DOHH2 (cell line): ENCODE data around the gene FCHSD2.

Source experiments
- H3F3A ChIP-seq: fragments of 200-600 bp; sonication (generic), shearing (Covaris generic); 2 replicates; pipeline ENCODE4 v1.6.0; 2016; ENCODE audit warnings: antibody characterized with exemption, mild to moderate bottlenecking; ENCODE audit not compliant: control insufficient read depth, insufficient read depth
- H3K27ac ChIP-seq: fragments of 200-600 bp; sonication (generic); 2 replicates; pipeline ENCODE4 v1.5.1; 2014; ENCODE audit warnings: low read depth, mild to moderate bottlenecking, low read length, moderate library complexity
- H3K27me3 ChIP-seq: fragments of 200-600 bp; sonication (generic); 2 replicates; pipeline ENCODE4 v1.6.1; 2014; ENCODE audit warnings: mild to moderate bottlenecking, low read length, mixed read lengths; ENCODE audit not compliant: control insufficient read depth
- H3K36me3 ChIP-seq: fragments of 200-600 bp; sonication (generic); 2 replicates; pipeline ENCODE4 v1.6.1; 2014; ENCODE audit warnings: mild to moderate bottlenecking, low read length, moderate library complexity, mixed read lengths; ENCODE audit not compliant: control insufficient read depth
- H3K4me1 ChIP-seq: fragments of 200-600 bp; sonication (generic); 2 replicates; pipeline ENCODE4 v1.6.1; 2014; ENCODE audit warnings: mild to moderate bottlenecking, low read length, mixed read lengths; ENCODE audit not compliant: control insufficient read depth
- H3K4me2 ChIP-seq: fragments of 200-600 bp; sonication (generic); 2 replicates; pipeline ENCODE4 v1.6.0; 2014; ENCODE audit warnings: mild to moderate bottlenecking, low read length, moderate library complexity
- H3K4me3 ChIP-seq: fragments of 200-600 bp; sonication (generic); 2 replicates; pipeline ENCODE4 v1.5.1; 2014; ENCODE audit warnings: mild to moderate bottlenecking, low read length, mixed read lengths
- H3K79me2 ChIP-seq: fragments of 200-600 bp; sonication (generic); 2 replicates; pipeline ENCODE4 v1.6.1; 2014; ENCODE audit warnings: mild to moderate bottlenecking, low read length, mixed read lengths; ENCODE audit not compliant: control insufficient read depth
- H3K9me2 ChIP-seq: fragments of 200-600 bp; sonication (generic); replicated peaks from 2 replicates; pipeline ENCODE4 v1.6.1; 2014; ENCODE audit warnings: mild to moderate bottlenecking, low read length, mixed read lengths; ENCODE audit not compliant: control insufficient read depth
- H3K9me3 ChIP-seq: fragments of 200-600 bp; sonication (generic); 2 replicates; pipeline ENCODE4 v1.6.1; 2014; ENCODE audit warnings: antibody characterized with exemption, low read length, mixed read lengths; ENCODE audit not compliant: control insufficient read depth, insufficient read depth
- H4K20me1 ChIP-seq: fragments of 200-600 bp; sonication (generic); 2 replicates; pipeline ENCODE4 v1.6.0; 2014; ENCODE audit warnings: low read depth, mild to moderate bottlenecking, antibody characterized with exemption, low read length, moderate library complexity; ENCODE audit not compliant: control insufficient read depth, insufficient read depth
- EZH2phosphoT487 ChIP-seq: fragments of 200-600 bp; sonication (generic); IDR thresholded peaks from 2 replicates; pipeline ENCODE4 v1.6.1; 2017; ENCODE audit warnings: borderline replicate concordance, mild to moderate bottlenecking, antibody characterized with exemption, low read length, moderate library complexity, mixed read lengths
- TF ChIP-seq, protein P1 (sequence below): fragments of 200-600 bp; sonication (generic); IDR thresholded peaks from one replicate; pipeline ENCODE4 v1.5.1; 2014; ENCODE audit warnings: antibody characterized with exemption, mild to moderate bottlenecking, low read depth, low read length; ENCODE audit not compliant: poor library complexity, severe bottlenecking

Gene FCHSD2

DNA sequence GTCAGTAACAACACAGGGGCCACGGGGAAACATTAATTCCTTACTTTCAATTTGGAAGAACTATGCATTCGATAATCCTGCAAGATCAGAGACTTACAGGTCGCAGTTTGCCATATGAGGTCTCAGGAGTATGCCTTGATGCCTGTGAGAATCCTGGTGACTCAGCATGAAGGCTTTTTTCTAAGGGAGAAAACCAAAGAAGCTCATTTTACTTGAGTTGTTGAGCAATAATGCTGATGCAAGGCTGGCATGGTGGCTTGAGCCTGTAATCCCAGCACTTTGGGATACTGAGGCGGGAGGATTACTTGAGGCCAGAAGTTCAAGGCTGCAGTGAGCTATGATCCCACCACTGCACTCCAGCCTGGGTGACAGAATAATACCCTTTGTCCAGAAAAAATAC, 301.3 kb downstream of the FCHSD2 start:
- Histone ChIP-seq H3K36me3 (peaks cover 92% of the 10 kb centered on the region), H3K79me2 (no peaks in the 10 kb centered on the region), H3K4me1 (no peaks in the 10 kb centered on the region), H3K4me3 (no peak overlapping the region), H3K4me2 (no peak overlapping the region), H3F3A (0 out of 2 replicates have a peak, but pooled peaks cover 9% of the 10 kb centered on the region), H3K9me2 (no peaks in the 10 kb centered on the region), H3K27me3 (no peaks in the 10 kb centered on the region), H3K9me3 (no peaks in the 10 kb centered on the region), H3K27ac (no peak overlapping the region), H4K20me1 (no peaks in the 10 kb centered on the region)
- TF ChIP-seq, protein P1, sequence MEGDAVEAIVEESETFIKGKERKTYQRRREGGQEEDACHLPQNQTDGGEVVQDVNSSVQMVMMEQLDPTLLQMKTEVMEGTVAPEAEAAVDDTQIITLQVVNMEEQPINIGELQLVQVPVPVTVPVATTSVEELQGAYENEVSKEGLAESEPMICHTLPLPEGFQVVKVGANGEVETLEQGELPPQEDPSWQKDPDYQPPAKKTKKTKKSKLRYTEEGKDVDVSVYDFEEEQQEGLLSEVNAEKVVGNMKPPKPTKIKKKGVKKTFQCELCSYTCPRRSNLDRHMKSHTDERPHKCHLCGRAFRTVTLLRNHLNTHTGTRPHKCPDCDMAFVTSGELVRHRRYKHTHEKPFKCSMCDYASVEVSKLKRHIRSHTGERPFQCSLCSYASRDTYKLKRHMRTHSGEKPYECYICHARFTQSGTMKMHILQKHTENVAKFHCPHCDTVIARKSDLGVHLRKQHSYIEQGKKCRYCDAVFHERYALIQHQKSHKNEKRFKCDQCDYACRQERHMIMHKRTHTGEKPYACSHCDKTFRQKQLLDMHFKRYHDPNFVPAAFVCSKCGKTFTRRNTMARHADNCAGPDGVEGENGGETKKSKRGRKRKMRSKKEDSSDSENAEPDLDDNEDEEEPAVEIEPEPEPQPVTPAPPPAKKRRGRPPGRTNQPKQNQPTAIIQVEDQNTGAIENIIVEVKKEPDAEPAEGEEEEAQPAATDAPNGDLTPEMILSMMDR = no peak
- TF ChIP-seq EZH2phosphoT487 = no peak

DNA sequence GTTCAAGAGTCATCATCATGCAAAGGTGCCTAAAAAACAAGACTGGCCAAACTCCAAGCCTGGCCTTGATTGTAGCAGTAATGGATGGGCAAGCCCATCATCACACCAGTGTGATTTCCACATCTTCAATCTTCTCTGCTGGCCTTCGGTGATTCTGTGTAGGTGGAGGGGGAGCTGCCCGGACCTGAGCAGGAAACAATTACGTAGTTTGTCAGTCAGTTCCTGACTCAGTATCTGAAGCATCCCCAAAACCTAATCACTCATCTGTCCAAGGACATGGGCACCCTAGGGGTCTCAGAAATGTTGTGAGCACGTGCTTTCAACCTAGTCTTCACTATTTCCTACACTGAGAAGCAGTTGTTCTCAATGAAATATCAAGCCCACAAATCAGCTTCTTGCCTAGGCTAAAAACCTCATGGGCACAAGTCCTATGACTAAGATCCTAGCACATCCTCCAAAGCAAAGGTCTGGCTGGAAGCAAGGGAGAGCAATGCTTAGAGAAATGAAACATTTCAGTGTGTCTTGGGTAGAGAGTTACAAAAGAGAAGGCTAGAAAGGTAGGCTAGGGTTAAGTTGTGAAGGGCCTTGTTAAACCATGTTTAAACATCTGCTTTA, 303.3 kb downstream of the FCHSD2 start:
- Histone ChIP-seq H3K36me3 (peaks cover 90% of the 10 kb centered on the region), H3K4me2 (no peak overlapping the region), H3K79me2 (no peaks in the 10 kb centered on the region), H3K4me3 (no peak overlapping the region), H4K20me1 (no peaks in the 10 kb centered on the region), H3K9me2 (no peaks in the 10 kb centered on the region), H3K27me3 (no peaks in the 10 kb centered on the region), H3F3A (peaks cover 13% of the 10 kb centered on the region; the same call in 1 of the 2 replicates), H3K4me1 (no peaks in the 10 kb centered on the region), H3K27ac (no peak overlapping the region), H3K9me3 (no peaks in the 10 kb centered on the region)
- TF ChIP-seq, protein P1 = no peak
- TF ChIP-seq EZH2phosphoT487 = no peak

DNA sequence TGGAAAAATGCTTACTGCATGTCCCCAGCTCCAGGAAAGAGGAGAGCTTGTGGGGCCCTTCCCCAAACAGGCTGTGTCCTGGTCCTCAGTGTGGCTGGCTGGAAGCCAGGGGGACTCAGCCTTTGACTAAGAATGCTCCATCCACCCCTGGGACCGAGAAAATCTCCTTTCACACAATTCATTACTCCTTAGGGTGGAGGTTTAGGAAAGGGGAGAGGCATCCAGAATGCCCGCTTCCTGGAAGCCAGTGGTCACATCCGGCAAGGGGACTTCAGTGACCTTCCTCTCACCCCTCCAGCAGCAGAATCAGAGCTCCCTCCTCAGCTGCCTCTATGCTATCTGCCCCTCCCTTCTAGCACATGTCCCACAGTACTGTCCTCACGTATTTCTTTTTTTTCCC, 306.0 kb downstream of the FCHSD2 start:
- H4K20me1 ChIP-seq = no peaks in the 10 kb centered on the region
- no peaks in the 10 kb centered on the region for H3K27me3 ChIP-seq
- peaks cover 89% of the 10 kb centered on the region for H3K36me3 ChIP-seq
- H3F3A ChIP-seq = peaks cover 23% of the 10 kb centered on the region
- H3K79me2 ChIP-seq = no peaks in the 10 kb centered on the region
- TF ChIP-seq, protein P1 = no peak
- TF ChIP-seq EZH2phosphoT487 = no peak
- H3K4me1 ChIP-seq = no peaks in the 10 kb centered on the region
- H3K4me2 ChIP-seq = no peak overlapping the region
- no peak overlapping the region for H3K4me3 ChIP-seq
- no peaks in the 10 kb centered on the region for H3K9me3 ChIP-seq
- H3K9me2 ChIP-seq = no peaks in the 10 kb centered on the region
- no peak overlapping the region for H3K27ac ChIP-seq
